ENCODE measurements around the gene JAKMIP1.

Gene JAKMIP1

DNA sequence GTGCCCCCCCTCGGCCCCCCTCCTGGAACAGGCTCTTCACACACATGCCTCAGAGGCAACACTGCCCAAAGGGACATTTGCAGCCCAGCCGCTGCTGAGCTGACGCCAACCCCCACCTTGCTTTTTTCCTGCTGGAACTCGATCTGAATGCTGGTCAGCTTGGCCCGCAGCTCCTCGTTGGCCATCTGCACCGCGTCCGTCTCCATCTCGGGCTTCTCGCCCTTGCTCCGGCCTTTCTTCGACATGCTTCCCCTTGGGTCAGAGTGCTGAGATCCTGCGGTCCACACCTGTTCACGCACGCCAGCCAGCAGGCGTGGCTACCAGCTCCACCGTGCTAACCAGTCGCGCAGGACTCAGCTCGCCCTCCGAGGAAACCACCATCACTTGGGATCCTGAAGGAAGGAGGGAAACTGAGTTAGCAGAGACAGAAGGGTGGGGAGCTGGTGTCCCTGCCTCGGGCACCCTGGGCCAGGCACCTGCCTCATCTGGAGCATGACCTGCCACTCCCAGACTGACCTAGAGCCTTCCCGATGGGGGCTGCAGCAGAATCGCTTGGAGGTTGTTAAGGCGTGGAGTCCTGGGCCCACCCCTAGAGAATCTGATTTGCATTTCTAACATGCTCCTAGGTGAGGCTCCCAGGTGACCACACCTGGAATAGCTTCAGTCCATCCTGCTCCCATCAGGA is 87.6 kb downstream of the JAKMIP1 start:
- Histone ChIP-seq H3K4me3 (ENCODE audit: low read length) (no peak overlapping the region), H3K4me1 (ENCODE audit: low read length) (peaks cover 27% of the 10 kb centered on the region), H3K9me2 (replicated peaks; ENCODE audit: insufficient read depth, low read length) (no peaks in the 10 kb centered on the region), H3K9me3 (replicated peaks; ENCODE audit: insufficient read depth, low read length) (no peaks in the 10 kb centered on the region), H3K9ac (ENCODE audit: low read length) (no peak overlapping the region), H3K27me3 (replicated peaks; ENCODE audit: insufficient read depth, low read length) (no peaks in the 10 kb centered on the region), H2AFZ (ENCODE audit: low read length) (no peak overlapping the region), H4K20me1 (ENCODE audit: insufficient read depth, low read length) (no peaks in the 10 kb centered on the region), H3K79me2 (ENCODE audit: low read length) (peaks cover 12% of the 10 kb centered on the region; the same call in 1 of the 2 replicates), H3F3A (ENCODE audit: insufficient read depth, low read length) (peaks cover 10% of the 10 kb centered on the region), H3K4me2 (ENCODE audit: low read depth, low read length) (no peak overlapping the region), H3K27ac (ENCODE audit: low read length) (peak overlapping the region; percentile 87; the same call in 1 of the 2 replicates), H3K36me3 (replicated peaks; ENCODE audit: insufficient read depth, low read length) (no peaks in the 10 kb centered on the region)
- TF ChIP-seq, protein P1, sequence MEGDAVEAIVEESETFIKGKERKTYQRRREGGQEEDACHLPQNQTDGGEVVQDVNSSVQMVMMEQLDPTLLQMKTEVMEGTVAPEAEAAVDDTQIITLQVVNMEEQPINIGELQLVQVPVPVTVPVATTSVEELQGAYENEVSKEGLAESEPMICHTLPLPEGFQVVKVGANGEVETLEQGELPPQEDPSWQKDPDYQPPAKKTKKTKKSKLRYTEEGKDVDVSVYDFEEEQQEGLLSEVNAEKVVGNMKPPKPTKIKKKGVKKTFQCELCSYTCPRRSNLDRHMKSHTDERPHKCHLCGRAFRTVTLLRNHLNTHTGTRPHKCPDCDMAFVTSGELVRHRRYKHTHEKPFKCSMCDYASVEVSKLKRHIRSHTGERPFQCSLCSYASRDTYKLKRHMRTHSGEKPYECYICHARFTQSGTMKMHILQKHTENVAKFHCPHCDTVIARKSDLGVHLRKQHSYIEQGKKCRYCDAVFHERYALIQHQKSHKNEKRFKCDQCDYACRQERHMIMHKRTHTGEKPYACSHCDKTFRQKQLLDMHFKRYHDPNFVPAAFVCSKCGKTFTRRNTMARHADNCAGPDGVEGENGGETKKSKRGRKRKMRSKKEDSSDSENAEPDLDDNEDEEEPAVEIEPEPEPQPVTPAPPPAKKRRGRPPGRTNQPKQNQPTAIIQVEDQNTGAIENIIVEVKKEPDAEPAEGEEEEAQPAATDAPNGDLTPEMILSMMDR (IDR thresholded peaks at IDR 0.05; ENCODE audit: low read length) = no peak
- TF ChIP-seq EZH2 (optimal IDR thresholded peaks at IDR 0.05; ENCODE audit: low read depth, low read length) = no peak
- no peak for TF ChIP-seq EZH2phosphoT487 (IDR thresholded peaks at IDR 0.05; ENCODE audit: low read length)
- no peak for DNase-seq

DNA sequence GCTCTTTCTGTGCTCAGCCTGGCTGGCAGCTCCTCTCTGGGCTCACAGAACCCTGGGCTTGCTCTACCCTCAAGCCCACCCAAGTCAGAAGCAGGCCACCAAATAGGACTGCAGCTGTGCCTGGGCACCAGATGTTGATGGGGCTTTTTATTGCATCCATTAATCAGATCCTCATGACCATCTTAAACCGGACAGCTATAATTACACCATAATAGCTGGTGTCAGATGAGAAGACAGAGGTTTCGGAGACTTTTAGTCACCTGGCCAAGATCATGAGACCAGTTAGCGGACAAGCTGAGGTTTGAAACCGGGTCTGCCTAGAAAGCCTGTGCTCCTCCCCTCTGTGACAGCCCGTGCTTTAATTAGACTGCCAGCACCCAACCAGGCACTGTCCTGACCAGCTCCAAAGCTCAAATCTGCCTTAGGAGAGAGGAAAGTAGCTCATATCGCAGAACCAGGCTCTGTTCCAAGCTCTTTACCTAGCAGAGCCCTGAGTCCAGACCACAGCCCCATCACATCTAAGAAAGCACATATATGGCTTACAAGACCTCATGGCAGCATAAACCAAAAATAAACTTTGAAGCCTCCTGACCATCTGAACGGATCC is 88.9 kb downstream of the JAKMIP1 start:
- H3K27me3 ChIP-seq (replicated peaks; ENCODE audit: insufficient read depth, low read length) = no peaks in the 10 kb centered on the region
- peaks cover 10% of the 10 kb centered on the region for H3F3A ChIP-seq (ENCODE audit: insufficient read depth, low read length)
- H3K9me3 ChIP-seq (replicated peaks; ENCODE audit: insufficient read depth, low read length) = no peaks in the 10 kb centered on the region
- H3K4me1 ChIP-seq (ENCODE audit: low read length) = peaks cover 27% of the 10 kb centered on the region
- no peaks in the 10 kb centered on the region for H3K9me2 ChIP-seq (replicated peaks; ENCODE audit: insufficient read depth, low read length)
- peak overlapping the region; percentile 87 for H3K27ac ChIP-seq (ENCODE audit: low read length)
- peaks cover 5% of the 10 kb centered on the region; the same call in 1 of the 2 replicates for H3K79me2 ChIP-seq (ENCODE audit: low read length)
- H3K4me2 ChIP-seq (ENCODE audit: low read depth, low read length) = peak overlapping the region; percentile 11; the same call in 1 of the 2 replicates
- peak; percentile 44 for DNase-seq
- H2AFZ ChIP-seq (ENCODE audit: low read length) = no peak overlapping the region
- H3K9ac ChIP-seq (ENCODE audit: low read length) = peak overlapping the region; percentile 27; the same call in 1 of the 2 replicates
- no peaks in the 10 kb centered on the region for H4K20me1 ChIP-seq (ENCODE audit: insufficient read depth, low read length)
- no peak overlapping the region for H3K4me3 ChIP-seq (ENCODE audit: low read length)
- no peaks in the 10 kb centered on the region for H3K36me3 ChIP-seq (replicated peaks; ENCODE audit: insufficient read depth, low read length)
- TF ChIP-seq EZH2 (optimal IDR thresholded peaks at IDR 0.05; ENCODE audit: low read depth, low read length) (no peak), EZH2phosphoT487 (IDR thresholded peaks at IDR 0.05; ENCODE audit: low read length) (no peak)
- TF ChIP-seq, protein P1 (IDR thresholded peaks at IDR 0.05; ENCODE audit: low read length) = no peak

DNA sequence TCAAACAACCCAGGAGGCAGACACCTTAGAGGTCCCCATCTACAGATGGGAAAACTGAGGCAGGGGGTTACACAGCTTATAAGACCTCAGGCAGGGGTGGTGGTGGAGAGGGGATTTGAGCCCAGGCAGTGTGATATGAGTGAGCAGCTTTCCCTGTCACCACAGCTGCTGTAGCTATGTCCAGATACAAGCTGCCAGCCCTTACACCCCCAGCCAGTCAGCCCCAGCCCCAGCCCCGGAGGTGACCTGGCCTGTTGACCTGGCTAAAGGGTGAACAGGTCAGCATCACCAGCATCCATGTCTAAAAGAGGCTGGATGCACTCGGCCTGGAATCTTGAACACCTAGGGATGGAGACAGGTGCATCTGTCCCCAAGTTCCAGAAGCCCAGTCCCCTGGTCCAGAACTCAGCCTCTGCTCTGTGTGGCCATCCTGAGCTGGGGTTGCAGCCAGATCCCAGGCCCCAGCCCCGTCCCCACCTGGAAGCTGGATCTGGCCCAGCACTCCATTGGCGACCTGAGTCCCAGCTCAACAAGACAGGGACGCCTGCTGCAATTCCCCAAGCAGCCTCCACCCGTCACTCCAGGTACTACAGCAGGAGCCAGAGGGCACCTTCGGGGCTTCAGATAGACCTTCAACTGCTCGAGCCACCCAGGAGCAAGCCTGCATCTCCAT is 89.5 kb downstream of the JAKMIP1 start:
- DNase-seq = no peak
- Histone ChIP-seq H2AFZ (ENCODE audit: low read length) (no peak overlapping the region), H3K27ac (ENCODE audit: low read length) (peak overlapping the region; percentile 87), H3F3A (ENCODE audit: insufficient read depth, low read length) (peaks cover 10% of the 10 kb centered on the region), H3K4me2 (ENCODE audit: low read depth, low read length) (no peak overlapping the region), H3K4me3 (ENCODE audit: low read length) (no peak overlapping the region), H3K9ac (ENCODE audit: low read length) (peak overlapping the region; percentile 26; the same call in 1 of the 2 replicates), H3K9me2 (replicated peaks; ENCODE audit: insufficient read depth, low read length) (no peaks in the 10 kb centered on the region), H3K4me1 (ENCODE audit: low read length) (peaks cover 27% of the 10 kb centered on the region), H3K9me3 (replicated peaks; ENCODE audit: insufficient read depth, low read length) (no peaks in the 10 kb centered on the region), H3K36me3 (replicated peaks; ENCODE audit: insufficient read depth, low read length) (no peaks in the 10 kb centered on the region), H4K20me1 (ENCODE audit: insufficient read depth, low read length) (no peaks in the 10 kb centered on the region), H3K79me2 (ENCODE audit: low read length) (peaks cover 5% of the 10 kb centered on the region; the same call in 1 of the 2 replicates), H3K27me3 (replicated peaks; ENCODE audit: insufficient read depth, low read length) (no peaks in the 10 kb centered on the region)
- TF ChIP-seq EZH2 (optimal IDR thresholded peaks at IDR 0.05; ENCODE audit: low read depth, low read length) = no peak
- TF ChIP-seq, protein P1 (IDR thresholded peaks at IDR 0.05; ENCODE audit: low read length) = no peak

Data from MM.1S (cell line).